Mucosa of stomach (tissue), 1 donor: ENCODE results near the gene FBXO33.
"Not testable (repeated sequence)": the region's sequence is repeated elsewhere in the genome, so short reads cannot be mapped to it uniquely, and the experiment has no call there.

Source experiments
- H3K27me3 ChIP-seq: one replicate; pipeline ENCODE4 v1.7.0; 2013; ENCODE audit warnings: mild to moderate bottlenecking, low read length; ENCODE audit not compliant: control insufficient read depth, insufficient read depth
- H3K36me3 ChIP-seq: one replicate; pipeline ENCODE4 v1.7.0; 2013; ENCODE audit warnings: low read length; ENCODE audit not compliant: control insufficient read depth, insufficient read depth
- H3K4me1 ChIP-seq: one replicate; pipeline ENCODE4 v1.7.0; 2013; ENCODE audit warnings: mild to moderate bottlenecking, low read length; ENCODE audit not compliant: control insufficient read depth, insufficient read depth
- H3K4me3 ChIP-seq: one replicate; pipeline ENCODE4 v1.7.0; 2013; ENCODE audit warnings: low read length
- H3K9ac ChIP-seq: one replicate; pipeline ENCODE4 v1.7.0; 2013; ENCODE audit warnings: mild to moderate bottlenecking, low read length, moderate library complexity
- H3K9me3 ChIP-seq: one replicate; pipeline ENCODE4 v1.7.0; 2013; ENCODE audit warnings: mild to moderate bottlenecking, low read length, moderate library complexity; ENCODE audit not compliant: control insufficient read depth
- donor health status: Pancreatic carcinoma.

The FBXO33 gene

DNA sequence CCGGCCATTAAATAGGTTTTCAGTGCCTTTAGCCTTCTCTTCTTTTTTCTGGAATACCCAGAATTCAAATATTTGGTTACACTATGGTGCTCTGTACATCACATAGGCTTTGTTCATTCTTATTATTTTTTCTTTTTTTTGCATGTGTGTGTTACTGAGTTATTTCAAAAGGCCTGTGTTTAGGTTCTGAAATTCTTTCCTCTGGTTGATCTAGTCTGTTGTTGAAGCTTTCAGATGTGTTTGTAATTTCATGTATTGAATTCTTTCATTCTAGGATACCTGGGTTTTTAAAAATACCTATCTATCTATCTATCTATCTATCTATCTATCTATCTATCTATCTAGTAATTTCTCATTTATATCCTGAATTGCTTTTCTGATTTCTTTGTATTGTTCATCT is 66.9 kb downstream of the FBXO33 start:
- Histone ChIP-seq H3K9me3 (no peaks in the 10 kb centered on the region), H3K27me3 (no peaks in the 10 kb centered on the region), H3K9ac (no peak overlapping the region), H3K36me3 (no peaks in the 10 kb centered on the region), H3K4me3 (no peak overlapping the region), H3K4me1 (no peaks in the 10 kb centered on the region)

DNA sequence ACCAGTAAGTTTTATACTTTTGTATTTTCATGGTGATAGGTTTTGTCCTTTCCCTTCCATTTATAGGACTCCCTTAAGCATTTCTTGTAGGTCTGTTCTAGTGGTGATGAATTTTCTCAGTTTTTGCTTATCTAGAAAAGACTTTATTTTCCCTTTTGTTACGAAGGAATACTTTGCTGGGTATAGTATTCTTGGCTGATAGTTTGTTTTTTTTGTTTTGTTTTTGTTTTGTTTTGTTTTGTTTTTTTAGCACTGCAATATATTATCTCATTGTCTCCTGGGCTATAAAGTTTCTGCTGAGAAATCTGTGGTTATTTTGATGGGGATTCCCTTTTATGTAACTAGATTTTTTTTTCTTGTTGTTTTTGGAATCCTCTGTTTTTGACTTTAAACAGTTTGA is 67.7 kb downstream of the FBXO33 start:
- H3K9me3 ChIP-seq: no peaks in the 10 kb centered on the region
- no peaks in the 10 kb centered on the region for H3K4me1 ChIP-seq
- no peak overlapping the region for H3K4me3 ChIP-seq
- H3K9ac ChIP-seq: no peak overlapping the region
- no peaks in the 10 kb centered on the region for H3K36me3 ChIP-seq
- no peaks in the 10 kb centered on the region for H3K27me3 ChIP-seq

DNA sequence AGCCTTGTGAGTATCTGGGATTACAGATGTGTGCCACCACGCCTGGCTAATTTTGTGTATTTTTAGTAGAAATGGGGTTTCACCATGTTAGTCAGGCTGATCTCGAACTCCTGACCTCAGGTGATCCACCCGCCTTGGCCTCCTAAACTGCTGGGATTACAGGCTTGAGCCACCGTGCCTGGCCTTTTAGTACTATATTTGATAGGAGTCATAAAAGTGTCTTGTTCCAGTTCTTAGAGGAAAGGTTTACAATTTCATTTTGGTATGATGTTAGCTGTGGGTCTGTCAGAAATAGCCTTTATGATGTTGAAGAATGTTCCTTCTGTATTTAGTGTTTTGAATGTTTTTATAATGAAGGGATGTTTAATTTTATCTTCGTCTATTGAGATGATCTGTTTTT is 70.7 kb downstream of the FBXO33 start:
- H3K9me3 ChIP-seq, H3K27me3 ChIP-seq, H3K9ac ChIP-seq, H3K4me1 ChIP-seq, H3K4me3 ChIP-seq, H3K36me3 ChIP-seq: not testable (repeated sequence)

GRCh38 chr14:39360316-39360715 is 71.9 kb downstream of the FBXO33 start:
- H3K9me3 ChIP-seq: no peaks in the 10 kb centered on the region
- no peaks in the 10 kb centered on the region for H3K27me3 ChIP-seq
- H3K4me1 ChIP-seq: no peaks in the 10 kb centered on the region
- H3K36me3 ChIP-seq: no peaks in the 10 kb centered on the region
- H3K4me3 ChIP-seq: no peak overlapping the region
- H3K9ac ChIP-seq: no peak overlapping the region

- H3K27me3 ChIP-seq, H3K4me1 ChIP-seq, H3K36me3 ChIP-seq, H3K9me3 ChIP-seq, H3K9ac ChIP-seq, H3K4me3 ChIP-seq: not testable (repeated sequence)
Measured at GRCh38 chr14:39359069-39359468, 73.2 kb downstream of the FBXO33 start.

GRCh38 chr14:39351708-39352107 is 80.5 kb downstream of the FBXO33 start:
- Histone ChIP-seq H3K9me3 (no peaks in the 10 kb centered on the region), H3K27me3 (no peaks in the 10 kb centered on the region), H3K4me1 (no peaks in the 10 kb centered on the region), H3K36me3 (no peaks in the 10 kb centered on the region), H3K4me3 (no peak overlapping the region), H3K9ac (no peak overlapping the region)

DNA sequence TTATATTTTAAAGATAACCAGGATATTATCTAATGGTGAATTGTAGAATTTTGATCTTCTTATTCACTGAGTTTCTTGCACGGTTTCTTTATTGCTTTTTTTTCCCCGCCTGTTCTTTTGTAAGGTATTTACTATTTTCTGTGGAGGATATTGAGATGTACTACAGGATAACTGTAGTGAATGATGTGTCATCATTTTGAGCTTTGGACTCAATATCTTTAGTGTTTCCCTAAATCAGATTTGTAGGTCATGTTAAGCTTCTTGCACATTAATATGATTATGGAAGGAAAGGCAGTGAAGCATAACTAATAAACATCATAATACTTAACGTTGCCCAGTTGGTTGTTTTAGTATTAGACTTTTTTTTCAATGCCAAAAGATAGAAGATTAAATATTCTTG is 81.4 kb downstream of the FBXO33 start:
- Histone ChIP-seq H3K36me3 (no peaks in the 10 kb centered on the region), H3K9ac (no peak overlapping the region), H3K27me3 (no peaks in the 10 kb centered on the region)

More for the DNA sequence above, 81.4 kb downstream of the FBXO33 start:
- Histone ChIP-seq H3K4me1 (no peaks in the 10 kb centered on the region), H3K9me3 (no peaks in the 10 kb centered on the region), H3K4me3 (no peak overlapping the region)
